HEK293 (cell line): Measurements from ENCODE around the gene INSYN1.

ENCODE experiments used
- CTCF ChIA-PET: fragments of 350-600 bp; formaldehyde crosslinking; extraction: SDS; loops from one replicate; lab custom pipeline; 2021; ENCODE audit warnings: antibody characterized with exemption; lab: Yijun Ruan, JAX
- POLR2A ChIA-PET: fragments of 300-600 bp; formaldehyde crosslinking; extraction: SDS; loops from one replicate; lab custom pipeline; 2020; ENCODE audit warnings: antibody characterized with exemption, inconsistent platforms; lab: Yijun Ruan, JAX
- H3K27ac ChIP-seq: fragments of 200-500 bp; sonication (Bioruptor generic); 2 replicates; pipeline ENCODE4 v1.5.1; 2014; ENCODE audit warnings: low read depth, low read length, control low read depth, inconsistent platforms; ENCODE audit errors: extremely low read depth
- H3K36me3 ChIP-seq, 2 experiments: fragments of 200-500 bp in 1 of 2; sonication (Bioruptor generic) in 1 of 2; 1 replicate in 1 of 2; 2 replicates in 1 of 2; pipeline ENCODE4 v1.5.1; 2014 to 2017; ENCODE audit warnings: inconsistent platforms in 2 of 2, low read length in 2 of 2; ENCODE audit not compliant: control insufficient read depth in 2 of 2, insufficient read depth in 1 of 2
- H3K4me1 ChIP-seq: fragments of 200-500 bp; sonication (Bioruptor generic); 2 replicates; pipeline ENCODE4 v1.5.1; 2014; ENCODE audit warnings: mild to moderate bottlenecking, low read length, inconsistent platforms; ENCODE audit not compliant: control insufficient read depth, insufficient read depth
- H3K4me3 ChIP-seq: 2 replicates; pipeline ENCODE4 v1.5.1; 2011; ENCODE audit warnings: low read depth, mild to moderate bottlenecking, control low read depth, low read length, moderate library complexity
- H3K9me3 ChIP-seq: fragments of 200-500 bp; sonication (Bioruptor generic); 2 replicates; pipeline ENCODE4 v1.5.1; 2014; ENCODE audit warnings: low read depth, low read length, inconsistent platforms; ENCODE audit not compliant: control insufficient read depth, insufficient read depth
- CTCF ChIP-seq: fragments of 450-650 bp; formaldehyde crosslinking; IDR thresholded peaks from 2 replicates; pipeline ENCODE4 v1.5.1; 2016; ENCODE audit warnings: missing biosample characterization, missing genetic modification characterization
- FEZF1 ChIP-seq: fragments of 450-650 bp; formaldehyde crosslinking; IDR thresholded peaks from 2 replicates; pipeline ENCODE4 v1.5.1; 2016; ENCODE audit warnings: missing biosample characterization, missing genetic modification characterization
- GLI2 ChIP-seq: fragments of 450-650 bp; formaldehyde crosslinking; IDR thresholded peaks from 2 replicates; pipeline ENCODE4; 2017; ENCODE audit warnings: missing biosample characterization, missing genetic modification characterization, low read depth, borderline replicate concordance
- GLI4 ChIP-seq: fragments of 450-650 bp; formaldehyde crosslinking; IDR thresholded peaks from 2 replicates; pipeline ENCODE4 v1.5.1; 2016; ENCODE audit warnings: missing biosample characterization, missing genetic modification characterization
- KLF10 ChIP-seq: fragments of 450-650 bp; IDR thresholded peaks from 2 replicates; pipeline ENCODE4 v1.5.1; 2018; ENCODE audit warnings: missing biosample characterization, mild to moderate bottlenecking, missing genetic modification characterization
- PRDM10 ChIP-seq: fragments of 450-650 bp; formaldehyde crosslinking; IDR thresholded peaks from 2 replicates; pipeline ENCODE4 v1.5.1; 2016; ENCODE audit warnings: missing biosample characterization, missing genetic modification characterization
- PRDM4 ChIP-seq: fragments of 450-650 bp; formaldehyde crosslinking; IDR thresholded peaks from 2 replicates; pipeline ENCODE4 v1.5.1; 2017; ENCODE audit warnings: missing biosample characterization, missing genetic modification characterization
- WT1 ChIP-seq: fragments of 450-650 bp; formaldehyde crosslinking; IDR thresholded peaks from 2 replicates; pipeline ENCODE4 v1.5.1; 2016; ENCODE audit warnings: missing biosample characterization, missing genetic modification characterization
- ZFP41 ChIP-seq: fragments of 450-650 bp; formaldehyde crosslinking; IDR thresholded peaks from 2 replicates; pipeline ENCODE4 v1.5.1; 2016; ENCODE audit warnings: missing biosample characterization, missing genetic modification characterization, borderline replicate concordance
- ZNF354C ChIP-seq: fragments of 450-650 bp; formaldehyde crosslinking; IDR thresholded peaks from 2 replicates; pipeline ENCODE4 v1.5.1; 2016; ENCODE audit warnings: missing biosample characterization, missing genetic modification characterization, low read depth, borderline replicate concordance
- ZNF473 ChIP-seq: fragments of 450-650 bp; formaldehyde crosslinking; IDR thresholded peaks from 2 replicates; pipeline ENCODE4 v1.5.1; 2017; ENCODE audit warnings: missing biosample characterization, missing genetic modification characterization
- ZNF510 ChIP-seq: fragments of 450-650 bp; formaldehyde crosslinking; IDR thresholded peaks from 2 replicates; pipeline ENCODE4 v1.5.1; 2018; ENCODE audit warnings: mild to moderate bottlenecking, missing genetic modification characterization, missing biosample characterization; ENCODE audit not compliant: insufficient replicate concordance
- ZNF692 ChIP-seq: fragments of 450-650 bp; formaldehyde crosslinking; IDR thresholded peaks from 2 replicates; pipeline ENCODE4 v1.5.1; 2016; ENCODE audit warnings: missing biosample characterization, missing genetic modification characterization
- ZNF701 ChIP-seq: fragments of 450-650 bp; formaldehyde crosslinking; IDR thresholded peaks from 2 replicates; pipeline ENCODE4 v1.5.1; 2016; ENCODE audit warnings: missing biosample characterization, missing genetic modification characterization
- ZNF791 ChIP-seq: fragments of 450-650 bp; formaldehyde crosslinking; IDR thresholded peaks from 2 replicates; pipeline ENCODE4 v1.5.1; 2016; ENCODE audit warnings: missing biosample characterization, missing genetic modification characterization
- ZSCAN16 ChIP-seq: fragments of 450-650 bp; formaldehyde crosslinking; IDR thresholded peaks from 2 replicates; pipeline ENCODE4 v1.5.1; 2016; ENCODE audit warnings: missing biosample characterization, missing genetic modification characterization
- TF ChIP-seq, protein P1 (sequence below): fragments of 450-650 bp; formaldehyde crosslinking; IDR thresholded peaks from 2 replicates; pipeline ENCODE4 v1.5.1; 2016; ENCODE audit warnings: missing biosample characterization, missing genetic modification characterization, low read depth
- TF ChIP-seq, protein P2 (sequence below): fragments of 450-650 bp; formaldehyde crosslinking; IDR thresholded peaks from 2 replicates; pipeline ENCODE4 v1.5.1; 2017; ENCODE audit warnings: missing biosample characterization, missing genetic modification characterization

Gene INSYN1

GRCh38 chr15:73717802-73718201 lies 35.3 kb downstream of the INSYN1 start:
- CTCF ChIA-PET, result interaction anchor here (0.5 to 3.0 kb wide), 10 partner anchors 9 to 246 kb away, joined by 3 to 27 read pairs (median 6); partner anchors contain the start of gene TBC1D21
- H3K4me3 ChIP-seq, result no peak overlapping the region
- TF ChIP-seq CTCF (peak; percentile 15; the same call in 1 of the 2 replicates), PRDM10 (no peak), PRDM4 (tag by site-specific recombination) (no peak)
- POLR2A ChIA-PET, result no interaction called here
- H3K27ac ChIP-seq, result no peak overlapping the region
- H3K36me3 ChIP-seq, result peaks cover 8 to 17% of the 10 kb centered on the region in 2 experiments; a peak in 2 of 3 replicates
- H3K9me3 ChIP-seq, result no peaks in the 10 kb centered on the region
- no peaks in the 10 kb centered on the region for H3K4me1 ChIP-seq

DNA sequence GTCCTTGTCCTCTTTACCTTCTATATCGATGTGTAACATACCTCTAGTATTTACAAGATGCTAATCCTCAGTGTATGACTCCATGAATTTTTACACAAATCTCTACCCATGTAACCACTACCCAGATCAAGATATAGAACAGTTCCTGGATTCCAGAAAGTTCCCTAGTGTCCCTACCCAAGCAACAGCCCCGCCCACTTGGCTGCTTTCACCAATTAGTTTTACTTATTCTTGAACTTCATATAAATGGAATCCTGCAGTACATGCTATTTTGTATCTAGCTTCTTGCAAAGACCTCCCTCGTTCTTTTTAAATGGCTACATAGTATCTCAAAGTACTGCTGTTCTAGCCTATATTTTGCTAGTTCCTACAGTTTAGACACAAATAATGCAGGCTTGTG lies 35.9 kb downstream of the INSYN1 start:
- POLR2A ChIA-PET, result no interaction called here
- Histone ChIP-seq H3K9me3 (no peaks in the 10 kb centered on the region), H3K27ac (no peak overlapping the region), H3K4me3 (no peak overlapping the region), H3K4me1 (no peaks in the 10 kb centered on the region), H3K36me3 (peaks cover 10 to 23% of the 10 kb centered on the region in 2 experiments; a peak in 2 of 3 replicates)
- CTCF ChIA-PET, result interaction anchor here (0.5 to 3.0 kb wide), 11 partner anchors 8 to 247 kb away, joined by 3 to 27 read pairs (median 6); partner anchors contain the start of gene TBC1D21
- TF ChIP-seq ZNF692 (tag by site-specific recombination) (no peak), ZFP41 (no peak), GLI4 (tag by site-specific recombination) (no peak), ZSCAN16 (tag by site-specific recombination) (no peak), KLF10 (tag by site-specific recombination) (no peak), ZNF510 (tag by site-specific recombination) (no peak), ZNF354C (tag by site-specific recombination) (no peak), FEZF1 (tag by site-specific recombination) (no peak), ZNF473 (tag by site-specific recombination) (no peak), GLI2 (tag by site-specific recombination) (no peak), ZNF701 (tag by site-specific recombination) (no peak), ZNF791 (no peak), WT1 (tag by site-specific recombination) (no peak)
- TF ChIP-seq, protein P1, sequence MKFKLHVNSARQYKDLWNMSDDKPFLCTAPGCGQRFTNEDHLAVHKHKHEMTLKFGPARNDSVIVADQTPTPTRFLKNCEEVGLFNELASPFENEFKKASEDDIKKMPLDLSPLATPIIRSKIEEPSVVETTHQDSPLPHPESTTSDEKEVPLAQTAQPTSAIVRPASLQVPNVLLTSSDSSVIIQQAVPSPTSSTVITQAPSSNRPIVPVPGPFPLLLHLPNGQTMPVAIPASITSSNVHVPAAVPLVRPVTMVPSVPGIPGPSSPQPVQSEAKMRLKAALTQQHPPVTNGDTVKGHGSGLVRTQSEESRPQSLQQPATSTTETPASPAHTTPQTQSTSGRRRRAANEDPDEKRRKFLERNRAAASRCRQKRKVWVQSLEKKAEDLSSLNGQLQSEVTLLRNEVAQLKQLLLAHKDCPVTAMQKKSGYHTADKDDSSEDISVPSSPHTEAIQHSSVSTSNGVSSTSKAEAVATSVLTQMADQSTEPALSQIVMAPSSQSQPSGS, result no peak
- TF ChIP-seq, protein P2, sequence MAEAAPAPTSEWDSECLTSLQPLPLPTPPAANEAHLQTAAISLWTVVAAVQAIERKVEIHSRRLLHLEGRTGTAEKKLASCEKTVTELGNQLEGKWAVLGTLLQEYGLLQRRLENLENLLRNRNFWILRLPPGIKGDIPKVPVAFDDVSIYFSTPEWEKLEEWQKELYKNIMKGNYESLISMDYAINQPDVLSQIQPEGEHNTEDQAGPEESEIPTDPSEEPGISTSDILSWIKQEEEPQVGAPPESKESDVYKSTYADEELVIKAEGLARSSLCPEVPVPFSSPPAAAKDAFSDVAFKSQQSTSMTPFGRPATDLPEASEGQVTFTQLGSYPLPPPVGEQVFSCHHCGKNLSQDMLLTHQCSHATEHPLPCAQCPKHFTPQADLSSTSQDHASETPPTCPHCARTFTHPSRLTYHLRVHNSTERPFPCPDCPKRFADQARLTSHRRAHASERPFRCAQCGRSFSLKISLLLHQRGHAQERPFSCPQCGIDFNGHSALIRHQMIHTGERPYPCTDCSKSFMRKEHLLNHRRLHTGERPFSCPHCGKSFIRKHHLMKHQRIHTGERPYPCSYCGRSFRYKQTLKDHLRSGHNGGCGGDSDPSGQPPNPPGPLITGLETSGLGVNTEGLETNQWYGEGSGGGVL (tag by site-specific recombination), result no peak
